Measurements from ENCODE around the gene ADO. TPM values are rescaled to one million over a fixed set of nuclear protein-coding genes. Genes with fewer than 3 reads are reported as not detected.

Gene ADO
- total and polyA plus RNA-seq, 2 donors (not counting 3 experiments of a cell fraction or from before 2014, with no cell fraction given) = 6.5 to 14.5 TPM

GRCh38 chr10:62856021-62856420 is 51.5 kb downstream of the ADO start:
- no peaks in the 10 kb centered on the region for H3K27me3 ChIP-seq (ENCODE audit: control insufficient read depth in 2 of 2, insufficient read depth in 2 of 2, low read length in 2 of 2)
- no peak overlapping the region for H2AFZ ChIP-seq (ENCODE audit: low read depth, low read length)
- H3K4me2 ChIP-seq (ENCODE audit: insufficient read depth, low read length) = no peak overlapping the region
- no peak overlapping the region for H3K27ac ChIP-seq (ENCODE audit: insufficient read depth, low read depth, low read length)
- TF ChIP-seq FOS (IDR thresholded peaks at IDR 0.05; ENCODE audit: borderline replicate concordance, insufficient read depth, low read length) = no peak
- TF ChIP-seq, protein P1, sequence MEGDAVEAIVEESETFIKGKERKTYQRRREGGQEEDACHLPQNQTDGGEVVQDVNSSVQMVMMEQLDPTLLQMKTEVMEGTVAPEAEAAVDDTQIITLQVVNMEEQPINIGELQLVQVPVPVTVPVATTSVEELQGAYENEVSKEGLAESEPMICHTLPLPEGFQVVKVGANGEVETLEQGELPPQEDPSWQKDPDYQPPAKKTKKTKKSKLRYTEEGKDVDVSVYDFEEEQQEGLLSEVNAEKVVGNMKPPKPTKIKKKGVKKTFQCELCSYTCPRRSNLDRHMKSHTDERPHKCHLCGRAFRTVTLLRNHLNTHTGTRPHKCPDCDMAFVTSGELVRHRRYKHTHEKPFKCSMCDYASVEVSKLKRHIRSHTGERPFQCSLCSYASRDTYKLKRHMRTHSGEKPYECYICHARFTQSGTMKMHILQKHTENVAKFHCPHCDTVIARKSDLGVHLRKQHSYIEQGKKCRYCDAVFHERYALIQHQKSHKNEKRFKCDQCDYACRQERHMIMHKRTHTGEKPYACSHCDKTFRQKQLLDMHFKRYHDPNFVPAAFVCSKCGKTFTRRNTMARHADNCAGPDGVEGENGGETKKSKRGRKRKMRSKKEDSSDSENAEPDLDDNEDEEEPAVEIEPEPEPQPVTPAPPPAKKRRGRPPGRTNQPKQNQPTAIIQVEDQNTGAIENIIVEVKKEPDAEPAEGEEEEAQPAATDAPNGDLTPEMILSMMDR (IDR thresholded peaks at IDR 0.05; ENCODE audit: extremely low read depth in 1 of 2, insufficient read depth in 1 of 2, low read depth in 1 of 2, low read length in 2 of 2) = no peak
- TF ChIP-seq GATA2 (IDR thresholded peaks at IDR 0.05; ENCODE audit: insufficient read depth, insufficient read length, low read depth, low read length) = no peak
- TF ChIP-seq EZH2 (IDR thresholded peaks at IDR 0.05; ENCODE audit: borderline replicate concordance, low read depth, low read length, severe bottlenecking) = no peak
- no peak for TF ChIP-seq MYC (IDR thresholded peaks at IDR 0.05; ENCODE audit: low read depth, low read length)
- H3K9me1 ChIP-seq (replicated peaks; ENCODE audit: control insufficient read depth, extremely low read depth, insufficient read depth, low read length) = no peaks in the 10 kb centered on the region
- H3K36me3 ChIP-seq (ENCODE audit: control insufficient read depth in 2 of 2, extremely low read depth in 1 of 2, insufficient read depth in 2 of 2, low read length in 2 of 2) = no peaks in the 10 kb centered on the region
- BruUV-seq (replicated peaks) = no TSS peak
- FAIRE-seq (no peak), DNase-seq (ENCODE audit: low read depth, low spot score) (no peak)
- dilution Hi-C loops (cut with MboI; ENCODE audit: extremely low pct_ligation_motif_present, low sequenced_read_pairs) = no loop called here
- ChIA-PET POLR2A (no interaction called here), CTCF (no interaction called here)
- no peaks in the 10 kb centered on the region for H3K9me3 ChIP-seq (replicated peaks; ENCODE audit: control insufficient read depth, insufficient read depth, low read length)
- intact Hi-C loops (cut with micrococcal nuclease) = no loop called here
- no peak overlapping the region for H3K4me3 ChIP-seq (replicated peaks in 1 of 3; ENCODE audit: insufficient read depth in 1 of 3, low read depth in 1 of 3, low read length in 3 of 3)
- no peaks in the 10 kb centered on the region for H3K4me1 ChIP-seq (ENCODE audit: control insufficient read depth, extremely low read depth, insufficient read depth, low read length)
- no peaks in the 10 kb centered on the region for H3K79me2 ChIP-seq (ENCODE audit: control insufficient read depth, insufficient read depth, low read length)
- no peak overlapping the region for H3K9ac ChIP-seq (replicated peaks; ENCODE audit: extremely low read depth, insufficient read depth, low read length)
- no peaks in the 10 kb centered on the region for H4K20me1 ChIP-seq (replicated peaks; ENCODE audit: control insufficient read depth, extremely low read depth, insufficient read depth, low read length)

Other genes starting within 250 kb of the ADO start
- gene EGR2, start 11.6 kb downstream of the ADO start, total RNA-seq = 0.46 and 0.67 TPM in 2 replicates
- 0.47 and 0.54 TPM in 2 replicates for gene EGR2, start 11.6 kb downstream of the ADO start, polyA plus RNA-seq